ENCODE measurements around the gene ZER1. TPM values are rescaled to one million over a fixed set of nuclear protein-coding genes. Genes with fewer than 3 reads are reported as not detected.

The ZER1 gene
- total and polyA plus RNA-seq, 2 experiments from 2014 or later: 74.1 to 89.6 TPM

GRCh38 chr9:128706045-128706444 is 65.7 kb downstream of the ZER1 start:
- Histone ChIP-seq H3K4me1 (ENCODE audit: low read depth) (no peaks in the 10 kb centered on the region), H3K27ac (no peak overlapping the region), H3K4me3 (no peak overlapping the region), H3K27me3 (no peaks in the 10 kb centered on the region), H3K9me3 (ENCODE audit: low read depth) (no peaks in the 10 kb centered on the region), H3K36me3 (no peaks in the 10 kb centered on the region)
- TF ChIP-seq CTCF (IDR thresholded peaks at IDR 0.05; ENCODE audit: low read depth, low read length): no peak
- DNase-seq (ENCODE audit: low read depth in 1 of 2, low spot score in 1 of 2): no peak

GRCh38 chr9:128705051-128705965 is 66.4 kb downstream of the ZER1 start:
- Histone ChIP-seq H3K27me3 (no peaks in the 10 kb centered on the region), H3K27ac (no peak overlapping the region), H3K9me3 (ENCODE audit: low read depth) (no peaks in the 10 kb centered on the region), H3K4me1 (ENCODE audit: low read depth) (no peaks in the 10 kb centered on the region), H3K36me3 (no peaks in the 10 kb centered on the region), H3K4me3 (no peak overlapping the region)
- DNase-seq (ENCODE audit: low read depth in 1 of 2, low spot score in 1 of 2): no peak
- no peak for TF ChIP-seq CTCF (IDR thresholded peaks at IDR 0.05; ENCODE audit: low read depth, low read length)

GRCh38 chr9:128704356-128704670 is 67.4 kb downstream of the ZER1 start:
- no peaks in the 10 kb centered on the region for H3K9me3 ChIP-seq (ENCODE audit: low read depth)

GRCh38 chr9:128703616-128704355 is 67.9 kb downstream of the ZER1 start:
- no peak for DNase-seq (ENCODE audit: low read depth in 1 of 2, low spot score in 1 of 2)
- Histone ChIP-seq H3K27me3 (no peaks in the 10 kb centered on the region), H3K4me1 (ENCODE audit: low read depth) (no peaks in the 10 kb centered on the region), H3K9me3 (ENCODE audit: low read depth) (no peaks in the 10 kb centered on the region), H3K36me3 (no peaks in the 10 kb centered on the region), H3K27ac (no peak overlapping the region), H3K4me3 (peak overlapping the region; percentile 63)
- TF ChIP-seq CTCF (IDR thresholded peaks at IDR 0.05; ENCODE audit: low read depth, low read length): no peak

More at GRCh38 chr9:128704356-128704670, 67.4 kb downstream of the ZER1 start:
- H3K36me3 ChIP-seq: no peaks in the 10 kb centered on the region
- TF ChIP-seq CTCF (IDR thresholded peaks at IDR 0.05; ENCODE audit: low read depth, low read length): no peak
- H3K27ac ChIP-seq: no peak overlapping the region
- no peak overlapping the region for H3K4me3 ChIP-seq
- no peak for DNase-seq (ENCODE audit: low read depth in 1 of 2, low spot score in 1 of 2)
- no peaks in the 10 kb centered on the region for H3K27me3 ChIP-seq
- H3K4me1 ChIP-seq (ENCODE audit: low read depth): no peaks in the 10 kb centered on the region

- no peaks in the 10 kb centered on the region for H3K36me3 ChIP-seq
- peak overlapping the region; percentile 63 for H3K4me3 ChIP-seq
- H3K27ac ChIP-seq: no peak overlapping the region
- H3K27me3 ChIP-seq: no peaks in the 10 kb centered on the region
- H3K9me3 ChIP-seq (ENCODE audit: low read depth): no peaks in the 10 kb centered on the region
- H3K4me1 ChIP-seq (ENCODE audit: low read depth): no peaks in the 10 kb centered on the region
- peak in 1 of 2 donors; percentile 36 for DNase-seq (ENCODE audit: low read depth in 1 of 2, low spot score in 1 of 2)
- TF ChIP-seq CTCF (IDR thresholded peaks at IDR 0.05; ENCODE audit: low read depth, low read length): no peak
These were observed 68.6 kb downstream of the ZER1 start for GRCh38 chr9:128702949-128703615.
